Measurements from ENCODE around the gene WNT7B.

WNT7B gene

GRCh38 chr22:45998638-45999378, 21.8 kb upstream of the WNT7B start:
- in situ Hi-C loops (cut with HindIII; ENCODE audit: low pct_ligation_motif_present, low sequenced_read_pairs): no loop called here
- H3K36me3 ChIP-seq (replicated peaks): no peaks in the 10 kb centered on the region
- H3K27ac ChIP-seq: no peak overlapping the region
- DNase-seq: no peak
- H3K27me3 ChIP-seq (replicated peaks): no peaks in the 10 kb centered on the region
- TF ChIP-seq CTCF (IDR thresholded peaks at IDR 0.05; ENCODE audit: low read depth, low read length, missing control alignments): no peak
- no peak overlapping the region for H3K4me3 ChIP-seq (ENCODE audit: low read depth, low read length)

- Histone ChIP-seq H3K27me3 (replicated peaks) (no peaks in the 10 kb centered on the region), H3K36me3 (replicated peaks) (no peaks in the 10 kb centered on the region), H3K4me3 (ENCODE audit: low read depth, low read length) (no peak overlapping the region), H3K27ac (peak overlapping the region; percentile 70)
- DNase-seq: no peak
- in situ Hi-C loops (cut with HindIII; ENCODE audit: low pct_ligation_motif_present, low sequenced_read_pairs): no loop called here
- TF ChIP-seq CTCF (IDR thresholded peaks at IDR 0.05; ENCODE audit: low read depth, low read length, missing control alignments): no peak
Observed at GRCh38 chr22:45997777-45998637, 21.0 kb upstream of the WNT7B start.

- peak; percentile 93 for DNase-seq
- no peaks in the 10 kb centered on the region for H3K27me3 ChIP-seq (replicated peaks)
- in situ Hi-C loops (cut with HindIII; ENCODE audit: low pct_ligation_motif_present, low sequenced_read_pairs): no loop called here
- TF ChIP-seq CTCF (IDR thresholded peaks at IDR 0.05; ENCODE audit: low read depth, low read length, missing control alignments): no peak
- no peaks in the 10 kb centered on the region for H3K36me3 ChIP-seq (replicated peaks)
- peak overlapping the region; percentile 91 for H3K27ac ChIP-seq
- no peak overlapping the region for H3K4me3 ChIP-seq (ENCODE audit: low read depth, low read length)
Observed at GRCh38 chr22:45997077-45997776, 20.3 kb upstream of the WNT7B start.

GRCh38 chr22:45996241-45997076, 19.5 kb upstream of the WNT7B start:
- no peak overlapping the region for H3K4me3 ChIP-seq (ENCODE audit: low read depth, low read length)
- in situ Hi-C loops (cut with HindIII; ENCODE audit: low pct_ligation_motif_present, low sequenced_read_pairs): no loop called here
- TF ChIP-seq CTCF (IDR thresholded peaks at IDR 0.05; ENCODE audit: low read depth, low read length, missing control alignments): no peak
- H3K36me3 ChIP-seq (replicated peaks): no peaks in the 10 kb centered on the region
- DNase-seq: peak; percentile 65
- H3K27ac ChIP-seq: peak overlapping the region; percentile 91
- no peaks in the 10 kb centered on the region for H3K27me3 ChIP-seq (replicated peaks)

GRCh38 chr22:45995405-45996101, 18.6 kb upstream of the WNT7B start:
- Histone ChIP-seq H3K36me3 (replicated peaks) (no peaks in the 10 kb centered on the region), H3K4me3 (ENCODE audit: low read depth, low read length) (no peak overlapping the region), H3K27me3 (replicated peaks) (no peaks in the 10 kb centered on the region), H3K27ac (no peak overlapping the region)
- no peak for DNase-seq
- in situ Hi-C loops (cut with HindIII; ENCODE audit: low pct_ligation_motif_present, low sequenced_read_pairs): no loop called here
- no peak for TF ChIP-seq CTCF (IDR thresholded peaks at IDR 0.05; ENCODE audit: low read depth, low read length, missing control alignments)

Data from brain microvascular endothelial cell (primary cell).